Kidney (tissue), 14 donors: Measurements from ENCODE around the gene ORM2. TPM values are rescaled to one million over a fixed set of nuclear protein-coding genes. Genes with fewer than 3 reads are reported as not detected.
A peak's percentile ranks its signal among the peaks of the same experiment; 100 is the strongest.

Source experiments
- DNase-seq, 5 donors: peaks; one replicate each; pipeline ENCODE4 v3.0.0-alpha.2; 2013 to 2020
- FAIRE-seq: peaks from 2 replicates; lab custom pipeline; 2012; peaks lifted over from hg19 to GRCh38; lab: Jason Lieb, UNC
- H3K27ac ChIP-seq, 2 donors: one replicate each; pipeline ENCODE4 v1.7.0; 2013; ENCODE audit warnings: low read depth in 2 of 2, low read length in 2 of 2, inconsistent platforms in 1 of 2
- H3K27me3 ChIP-seq: one replicate; pipeline ENCODE4 v1.7.1; 2013; ENCODE audit warnings: low read length, inconsistent platforms; ENCODE audit not compliant: control insufficient read depth, insufficient read depth
- H3K36me3 ChIP-seq, 3 donors: one replicate each; pipeline versions ENCODE4 v1.7.0 to v1.7.1; 2013; ENCODE audit warnings: low read length in 3 of 3, control low read depth in 1 of 3, inconsistent platforms in 1 of 3; ENCODE audit not compliant: insufficient read depth in 3 of 3, control insufficient read depth in 2 of 3
- H3K4me1 ChIP-seq, 3 donors: one replicate each; pipeline versions ENCODE4 v1.7.0 to v1.7.1; 2013; ENCODE audit warnings: low read length in 3 of 3, inconsistent platforms in 1 of 3, low read depth in 1 of 3; ENCODE audit not compliant: control insufficient read depth in 2 of 3, insufficient read depth in 2 of 3
- H3K4me3 ChIP-seq, 3 donors: one replicate each; pipeline versions ENCODE4 v1.7.0 to v1.8.1; 2013; ENCODE audit warnings: low read length in 3 of 3, control low read depth in 1 of 3, inconsistent platforms in 1 of 3
- H3K9ac ChIP-seq, 3 donors: one replicate each; pipeline versions ENCODE4 v1.7.0 to v1.7.1; 2013; ENCODE audit warnings: low read length in 3 of 3, control low read depth in 1 of 3, inconsistent platforms in 1 of 3
- H3K9me3 ChIP-seq, 3 donors: one replicate each; pipeline versions ENCODE4 v1.7.0 to v1.7.1; 2013; ENCODE audit warnings: low read length in 3 of 3, control low read depth in 1 of 3, inconsistent platforms in 1 of 3; ENCODE audit not compliant: control insufficient read depth in 2 of 3, insufficient read depth in 1 of 3
- intact Hi-C: fragments of 100-400 bp; cut with DNase I; formaldehyde crosslinking; loops from one replicate; pipeline ENCODE4 v1.11.1; 2022
- polyA plus RNA-seq: library from polyadenylated mRNA; stranded (reverse); fragments of 350-450 nt; fragmentation: Illumina TruSeq; extraction: RNeasy Lipid Tissue Mini Kit (QIAGEN cat#74804); gene quantifications from one replicate; pipeline ENCODE4 v1.2.3, GENCODE V29; 2014; ENCODE audit warnings: low read depth, low replicate concordance; ENCODE audit not compliant: insufficient read depth
- total RNA-seq: library from RNA; stranded (reverse); fragmentation: NEBNext Ultra II Directional; extraction: Animal tissue kit (Norgen Biotek cat#: 25700); gene quantifications from one replicate; pipeline ENCODE4 v1.2.1, GENCODE V29; 2021
- TF ChIP-seq, protein P1 (sequence below): IDR thresholded peaks from 3 replicates; pipeline ENCODE4 v1.5.1; 2012; ENCODE audit warnings: mild to moderate bottlenecking, moderate library complexity, borderline replicate concordance; ENCODE audit not compliant: insufficient read depth; ENCODE audit errors: extremely low read depth
- donor health status: control.
- donor health status: control.
- donor health status: control.
- donor health status: control.
- donor health status: control.
- donor health status: DM: yes; HTN: yes; CAD: no.
- donor health status: Normal renal cell carcinoma (clear cell type).

ORM2 gene
- total and polyA plus RNA-seq, 2 donors from 2014 or later = not detected

DNA sequence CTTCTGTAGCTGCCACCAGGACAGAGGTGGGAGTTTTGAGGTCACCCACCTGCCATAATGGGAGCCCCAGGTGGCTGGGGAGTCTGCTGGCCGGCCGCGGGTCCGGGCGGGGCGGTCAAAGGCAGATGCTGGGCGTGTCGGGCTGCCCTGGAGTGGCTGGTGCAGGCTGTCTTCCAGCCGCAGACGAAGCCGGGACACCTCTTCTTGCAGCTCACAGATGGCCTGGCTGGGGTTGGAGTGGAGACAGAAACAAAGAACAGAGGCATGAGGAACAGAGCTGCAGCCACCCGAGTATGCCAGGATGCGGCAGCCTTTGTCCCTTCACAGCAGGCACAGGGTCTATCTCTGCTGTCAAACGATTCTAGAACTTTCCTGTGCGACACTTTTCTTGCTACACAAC, 18.0 kb downstream of the ORM2 start:
- Histone ChIP-seq H3K9ac (no peak overlapping the region), H3K27ac (no peak overlapping the region), H3K27me3 (no peaks in the 10 kb centered on the region), H3K9me3 (no peaks in the 10 kb centered on the region), H3K4me1 (peaks cover 0 to 7% (median 3%) of the 10 kb centered on the region in 3 donors), H3K4me3 (no peak overlapping the region), H3K36me3 (peaks cover 12 to 28% (median 15%) of the 10 kb centered on the region in 3 donors)
- TF ChIP-seq, protein P1, sequence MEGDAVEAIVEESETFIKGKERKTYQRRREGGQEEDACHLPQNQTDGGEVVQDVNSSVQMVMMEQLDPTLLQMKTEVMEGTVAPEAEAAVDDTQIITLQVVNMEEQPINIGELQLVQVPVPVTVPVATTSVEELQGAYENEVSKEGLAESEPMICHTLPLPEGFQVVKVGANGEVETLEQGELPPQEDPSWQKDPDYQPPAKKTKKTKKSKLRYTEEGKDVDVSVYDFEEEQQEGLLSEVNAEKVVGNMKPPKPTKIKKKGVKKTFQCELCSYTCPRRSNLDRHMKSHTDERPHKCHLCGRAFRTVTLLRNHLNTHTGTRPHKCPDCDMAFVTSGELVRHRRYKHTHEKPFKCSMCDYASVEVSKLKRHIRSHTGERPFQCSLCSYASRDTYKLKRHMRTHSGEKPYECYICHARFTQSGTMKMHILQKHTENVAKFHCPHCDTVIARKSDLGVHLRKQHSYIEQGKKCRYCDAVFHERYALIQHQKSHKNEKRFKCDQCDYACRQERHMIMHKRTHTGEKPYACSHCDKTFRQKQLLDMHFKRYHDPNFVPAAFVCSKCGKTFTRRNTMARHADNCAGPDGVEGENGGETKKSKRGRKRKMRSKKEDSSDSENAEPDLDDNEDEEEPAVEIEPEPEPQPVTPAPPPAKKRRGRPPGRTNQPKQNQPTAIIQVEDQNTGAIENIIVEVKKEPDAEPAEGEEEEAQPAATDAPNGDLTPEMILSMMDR = no peak
- DNase-seq = peak in 1 of 5 donors; percentile 57
- no peak for FAIRE-seq
- intact Hi-C loops = no loop called here

DNA sequence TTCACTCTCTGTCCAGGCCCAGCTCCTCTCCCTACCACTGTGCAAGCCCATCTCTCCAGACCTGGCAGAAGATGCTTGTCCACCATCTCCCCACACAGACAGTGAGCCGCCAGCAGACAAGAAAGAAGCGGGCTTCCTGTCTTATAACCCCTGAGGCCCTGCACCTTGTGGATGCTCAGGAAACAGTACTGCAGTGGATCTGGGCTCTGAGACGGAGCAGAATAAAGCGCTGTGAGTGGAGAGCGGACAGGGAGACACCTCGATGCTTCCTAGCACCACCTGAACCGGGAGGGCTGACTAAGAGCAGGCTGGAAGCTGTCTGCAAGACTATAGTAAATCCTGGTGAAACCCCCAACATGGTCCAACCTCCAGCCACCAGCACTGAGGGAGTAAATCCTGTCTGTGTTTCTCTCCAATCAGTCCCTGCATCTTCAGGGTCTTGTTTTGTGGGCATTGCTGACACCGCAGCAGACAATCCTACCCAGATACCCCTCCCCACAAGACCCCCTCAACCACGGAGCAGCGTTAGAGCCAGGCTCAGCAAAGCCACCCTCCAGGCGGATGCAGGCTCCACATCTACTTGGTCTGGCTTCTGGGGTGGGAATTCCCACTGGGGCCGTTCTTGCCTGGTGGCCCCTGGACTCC, 18.7 kb downstream of the ORM2 start:
- FAIRE-seq = no peak
- H3K27ac ChIP-seq = no peak overlapping the region
- TF ChIP-seq, protein P1 = no peak
- intact Hi-C loops = no loop called here
- no peak overlapping the region for H3K4me3 ChIP-seq
- H3K9me3 ChIP-seq = no peaks in the 10 kb centered on the region
- H3K9ac ChIP-seq = no peak overlapping the region
- peaks cover 0 to 7% (median 3%) of the 10 kb centered on the region in 3 donors for H3K4me1 ChIP-seq
- DNase-seq = peak in 2 of 5 donors; percentile 5 to 18
- H3K27me3 ChIP-seq = no peaks in the 10 kb centered on the region
- H3K36me3 ChIP-seq = peaks cover 11 to 25% (median 12%) of the 10 kb centered on the region in 3 donors

DNA sequence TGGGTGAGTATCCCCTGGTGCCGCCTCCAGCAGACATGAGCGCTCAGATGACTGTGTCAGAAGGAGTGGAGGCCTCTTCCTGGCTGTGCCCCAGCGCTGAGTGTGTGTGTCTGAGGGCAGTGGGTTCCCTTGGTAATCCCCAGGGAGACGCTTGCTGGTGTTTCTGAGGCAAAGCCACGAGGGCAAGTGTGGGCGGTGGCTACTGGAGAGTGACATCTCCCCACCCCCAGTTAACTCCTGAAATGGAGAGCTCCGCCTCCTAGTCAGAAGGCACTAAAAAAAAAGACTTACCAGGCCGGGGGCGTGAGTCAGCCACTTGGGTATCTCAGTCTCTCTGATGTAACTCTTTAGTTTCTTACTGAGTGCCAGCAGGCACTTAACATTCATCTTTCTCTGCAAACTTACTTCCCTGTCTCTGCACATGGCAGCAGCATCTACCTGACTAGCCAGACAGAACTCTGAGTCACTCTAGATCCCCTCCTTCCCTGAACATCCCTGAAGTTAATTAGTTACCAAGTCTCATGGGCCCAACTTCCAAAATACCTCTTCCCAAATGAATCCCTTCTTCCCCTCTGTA, 19.3 kb downstream of the ORM2 start:
- Histone ChIP-seq H3K4me1 (peaks cover 0 to 7% (median 3%) of the 10 kb centered on the region in 3 donors), H3K27me3 (no peaks in the 10 kb centered on the region), H3K27ac (no peak overlapping the region), H3K4me3 (no peak overlapping the region), H3K9me3 (no peaks in the 10 kb centered on the region), H3K36me3 (peaks cover 11 to 25% (median 12%) of the 10 kb centered on the region in 3 donors), H3K9ac (no peak overlapping the region)
- TF ChIP-seq, protein P1 = no peak
- DNase-seq (peak; percentile 84 to 95 (median 86)), FAIRE-seq (no peak)
- intact Hi-C loops = no loop called here
